T-cell (primary cell): ENCODE data around the gene TUBA4A. TPM values are rescaled to one million over a fixed set of nuclear protein-coding genes. Genes with fewer than 3 reads are reported as not detected.

Source experiments
- ATAC-seq, 4 experiments: fragments of 200-7000 bp in 3 of 4; fragments of 150-1000 bp in 1 of 4; cut with Tn5 transposase; replicated peaks in 1 of 4; 1 replicate in 3 of 4; 2 replicates in 1 of 4; pipeline ENCODE4 v1.10.0; 2021; ENCODE audit warnings: moderate library complexity in 3 of 4, mild to moderate bottlenecking in 2 of 4, moderate number of reproducible peaks in 1 of 4
- CTCF ChIA-PET, 2 donors: fragments of 300-600 bp; sonication (Branson Sonifier 250); formaldehyde crosslinking; loops; one replicate each; lab custom pipeline; 2022; ENCODE audit warnings: antibody characterized with exemption in 2 of 2; lab: Charles Lee
- POLR2A ChIA-PET, 2 donors: fragments of 300-600 bp; sonication (Branson Sonifier 250); formaldehyde crosslinking; loops; one replicate each; lab custom pipeline; 2022; ENCODE audit warnings: antibody characterized with exemption in 2 of 2; lab: Charles Lee
- DNase-seq, 35 experiments: peaks; one replicate each; pipeline versions ENCODE4 v3.0.0 to v3.0.0-alpha.2; 2013 to 2023
- H3K27ac ChIP-seq: one replicate; pipeline ENCODE4 v1.5.1; 2013; ENCODE audit warnings: low read length
- H3K27me3 ChIP-seq, 2 experiments: replicated peaks in 1 of 2; 1 replicate in 1 of 2; 2 replicates in 1 of 2; pipeline versions ENCODE4 v1.6.1 to v1.7.0; 2013; ENCODE audit warnings: low read length in 1 of 2, mixed read lengths in 1 of 2; ENCODE audit not compliant: control insufficient read depth in 2 of 2, insufficient read depth in 2 of 2; ENCODE audit errors: extremely low read depth in 1 of 2
- H3K36me3 ChIP-seq, 2 donors: 1 replicate in 1 of 2; 2 replicates in 1 of 2; pipeline versions ENCODE4 v1.6.1 to v1.7.0; 2013; ENCODE audit warnings: low read length in 1 of 2; ENCODE audit not compliant: control insufficient read depth in 2 of 2, insufficient read depth in 1 of 2; ENCODE audit errors: extremely low read depth in 1 of 2
- H3K4me1 ChIP-seq, 2 experiments: 1 replicate in 1 of 2; 2 replicates in 1 of 2; pipeline versions ENCODE4 v1.6.1 to v1.7.0; 2013; ENCODE audit warnings: low read length in 2 of 2, mixed read lengths in 1 of 2; ENCODE audit not compliant: insufficient read depth in 2 of 2, control insufficient read depth in 1 of 2; ENCODE audit errors: extremely low read depth in 1 of 2
- H3K4me3 ChIP-seq, 2 donors: 1 replicate in 1 of 2; 2 replicates in 1 of 2; pipeline versions ENCODE4 v1.5.1 to v1.7.0; 2013; ENCODE audit warnings: mild to moderate bottlenecking in 2 of 2, low read length in 1 of 2, moderate library complexity in 1 of 2; ENCODE audit not compliant: control insufficient read depth in 1 of 2; ENCODE audit errors: extremely low read depth in 1 of 2
- H3K9me3 ChIP-seq: 2 replicates; pipeline ENCODE4 v1.7.0; 2013
- H3K27ac Mint-ChIP-seq, 2 donors: one replicate each; pipeline ENCODE4 v1.8.0; 2020 to 2021; ENCODE audit warnings: mild to moderate bottlenecking in 2 of 2, mixed read lengths in 2 of 2
- H3K27me3 Mint-ChIP-seq, 2 donors: one replicate each; pipeline ENCODE4 v1.8.0; 2021 to 2022; ENCODE audit warnings: mixed read lengths in 2 of 2
- H3K36me3 Mint-ChIP-seq: one replicate; pipeline ENCODE4 v1.8.0; 2021; ENCODE audit warnings: mixed read lengths
- H3K4me1 Mint-ChIP-seq, 3 donors: one replicate each; pipeline ENCODE4 v1.8.0; 2020 to 2022; ENCODE audit warnings: mixed read lengths in 3 of 3, mild to moderate bottlenecking in 1 of 3
- H3K4me3 Mint-ChIP-seq, 3 donors: one replicate each; pipeline ENCODE4 v1.8.0; 2020 to 2022; ENCODE audit warnings: mild to moderate bottlenecking in 3 of 3, mixed read lengths in 3 of 3, moderate library complexity in 3 of 3
- H3K9me3 Mint-ChIP-seq, 3 donors: one replicate each; pipeline ENCODE4 v1.8.0; 2020 to 2022; ENCODE audit warnings: mixed read lengths in 3 of 3
- whole genome bisulfite sequencing: methylation state at CpG from one replicate; pipeline ENCODE4 v1.1.5; 2013; ENCODE audit warnings: missing lambda C conversion rate; ENCODE audit not compliant: insufficient coverage; 5-methylcytosine and 5-hydroxymethylcytosine counted together
- total RNA-seq, 35 experiments: library from RNA in 6 of 35; stranded (reverse) in 6 of 35; fragments of 120-200 nt in 1 of 35; gene quantifications; one replicate each; pipeline versions ENCODE4 v1.2.1 to v1.2.4 and lab custom pipeline; 2013 to 2026

The TUBA4A gene
- total RNA-seq, 5 donors from 2014 or later (not counting 1 experiment from before 2014, with no cell fraction given) = 108 to 196 (median 121) TPM

GRCh38 chr2:219245148-219245898, 8.4 kb downstream of the TUBA4A start, which contains the start of the genes GLB1L and STK16:
TSS of gene GLB1L (minus strand) at chr2:219245444. CDS start at chr2:219243573, 1,871 bp downstream.
TSS of gene STK16 (plus strand) at chr2:219245479. CDS start at chr2:219246000, 521 bp downstream.
- peak within 1 kb of the TSS; percentile 89 to 90 for H3K4me3 ChIP-seq
- no peaks in the 10 kb centered on the region for H3K9me3 Mint-ChIP-seq
- no peaks in the 10 kb centered on the region for H3K27me3 Mint-ChIP-seq
- no peaks in the 10 kb centered on the region for H3K9me3 ChIP-seq
- ChIA-PET POLR2A (interaction anchor here (0.6 to 2.5 kb wide), 10 partner anchors 8 to 71 kb away, joined by 3 to 32 read pairs (median 4); partner anchors contain the start of genes ANKZF1 (in 2 of the 2), ATG9A (in 2 of the 2), TUBA4A (in 2 of the 2) and TUBA4B (in 2 of the 2)), CTCF (interaction anchor here (0.5 to 2.3 kb wide), 9 partner anchors 9 to 90 kb away, joined by 3 to 14 read pairs (median 7); partner anchors contain the start of genes ANKZF1 (in 1 of the 2) and ATG9A (in 1 of the 2))
- under 1% methylated on average over 44 of the region's 46 CpGs for WGBS
- peaks cover 56 to 66% (median 59%) of the 10 kb centered on the region in 3 donors for H3K4me1 Mint-ChIP-seq
- peak within 1 kb of the TSS; percentile 94 for H3K27ac ChIP-seq
- peaks cover 2 to 23% of the 10 kb centered on the region in 2 donors for H3K36me3 ChIP-seq
- peak within 1 kb of the TSS; percentile 98 to 99 for H3K27ac Mint-ChIP-seq
- H3K4me1 ChIP-seq = peaks cover 42 to 62% of the 10 kb centered on the region in 2 experiments
- peak; percentile 56 to 70 (median 66) for ATAC-seq
- DNase-seq = peak; percentile 63 to 93 (median 81)
- H3K4me3 Mint-ChIP-seq = peak within 1 kb of the TSS; percentile 75 to 92 (median 87)
- H3K36me3 Mint-ChIP-seq = peaks cover 21% of the 10 kb centered on the region
- no peaks in the 10 kb centered on the region for H3K27me3 ChIP-seq

- Mint-ChIP-seq H3K27ac (peak overlapping the region; percentile 98 to 99), H3K9me3 (no peaks in the 10 kb centered on the region), H3K4me1 (peaks cover 50 to 60% (median 53%) of the 10 kb centered on the region in 3 donors), H3K27me3 (no peaks in the 10 kb centered on the region), H3K4me3 (peak overlapping the region; percentile 75 to 92 (median 87)), H3K36me3 (peaks cover 17% of the 10 kb centered on the region)
- DNase-seq (no peak), ATAC-seq (no peak)
- Histone ChIP-seq H3K4me1 (peaks cover 37 to 57% of the 10 kb centered on the region in 2 experiments), H3K4me3 (peak overlapping the region; percentile 89 to 90), H3K9me3 (no peaks in the 10 kb centered on the region), H3K36me3 (peaks cover 2 to 17% of the 10 kb centered on the region in 2 donors), H3K27ac (peak overlapping the region; percentile 94), H3K27me3 (no peaks in the 10 kb centered on the region)
- ChIA-PET POLR2A (interaction anchor here (0.6 to 2.5 kb wide), 7 partner anchors 9 to 71 kb away, joined by 3 to 32 read pairs (median 5); partner anchors contain the start of genes ANKZF1 (in 2 of the 2), TUBA4A (in 2 of the 2), ATG9A (in 1 of the 2) and TUBA4B (in 1 of the 2)), CTCF (interaction anchor here in 1 of 2 donors (1.0 to 2.3 kb wide), 7 partner anchors 10 to 90 kb away, joined by 3 to 14 read pairs (median 7); partner anchors contain the start of genes ANKZF1 and ATG9A)
- 46% methylated on average over 4 of the region's 6 CpGs for WGBS
Observed at GRCh38 chr2:219244789-219245147, 8.9 kb downstream of the TUBA4A start.

GRCh38 chr2:219243291-219243761, 10.4 kb downstream of the TUBA4A start:
- H3K9me3 ChIP-seq = no peaks in the 10 kb centered on the region
- H3K4me1 ChIP-seq = peaks cover 26 to 42% of the 10 kb centered on the region in 2 experiments
- peaks cover 12% of the 10 kb centered on the region for H3K36me3 Mint-ChIP-seq
- H3K27ac Mint-ChIP-seq = peak overlapping the region; percentile 34 to 69
- WGBS = 80% methylated on average over 28 of the region's 28 CpGs
- no peak overlapping the region for H3K27ac ChIP-seq
- H3K9me3 Mint-ChIP-seq = no peaks in the 10 kb centered on the region
- ChIA-PET POLR2A (interaction anchor here in 1 of 2 donors (1.1 kb wide), 1 partner anchor 19 kb away, joined by 6 read pairs; no protein-coding TSS in a partner anchor), CTCF (no interaction called here)
- H3K4me1 Mint-ChIP-seq = peaks cover 36 to 46% (median 41%) of the 10 kb centered on the region in 3 donors
- ATAC-seq = no peak
- H3K36me3 ChIP-seq = peaks cover 0 to 6% of the 10 kb centered on the region in 2 donors
- H3K4me3 ChIP-seq = no peak overlapping the region
- H3K4me3 Mint-ChIP-seq = peak overlapping the region; percentile 7 to 64 (median 21)
- no peaks in the 10 kb centered on the region for H3K27me3 Mint-ChIP-seq
- no peak for DNase-seq
- H3K27me3 ChIP-seq = no peaks in the 10 kb centered on the region

GRCh38 chr2:219234331-219234730, 19.4 kb downstream of the TUBA4A start:
- DNase-seq (no peak), ATAC-seq (no peak)
- Histone ChIP-seq H3K4me3 (no peak overlapping the region), H3K36me3 (peaks cover 40 to 66% of the 10 kb centered on the region in 2 donors), H3K9me3 (no peaks in the 10 kb centered on the region), H3K27me3 (no peaks in the 10 kb centered on the region), H3K27ac (no peak overlapping the region), H3K4me1 (peaks cover 6 to 17% of the 10 kb centered on the region in 2 experiments)
- POLR2A ChIA-PET = interaction anchor here (0.6 to 1.0 kb wide), 2 partner anchors 23 to 68 kb away, joined by 5 to 12 read pairs; no protein-coding TSS in a partner anchor
- Mint-ChIP-seq H3K4me3 (no peak overlapping the region), H3K36me3 (peaks cover 56% of the 10 kb centered on the region), H3K9me3 (no peaks in the 10 kb centered on the region), H3K4me1 (peaks cover 34 to 50% (median 46%) of the 10 kb centered on the region in 3 donors), H3K27me3 (no peaks in the 10 kb centered on the region), H3K27ac (no peak overlapping the region)
- 100% methylated on average over 1 of the region's 3 CpGs for WGBS
- CTCF ChIA-PET = no interaction called here

- Histone ChIP-seq H3K27ac (peak overlapping the region; percentile 71), H3K4me1 (peaks cover 16 to 37% of the 10 kb centered on the region in 2 experiments), H3K4me3 (peak overlapping the region; percentile 72 to 85), H3K27me3 (no peaks in the 10 kb centered on the region), H3K36me3 (peaks cover 28 to 49% of the 10 kb centered on the region in 2 donors), H3K9me3 (no peaks in the 10 kb centered on the region)
- Mint-ChIP-seq H3K4me1 (peaks cover 54 to 75% (median 64%) of the 10 kb centered on the region in 3 donors), H3K27ac (peak overlapping the region; percentile 98 to 99), H3K27me3 (no peaks in the 10 kb centered on the region), H3K4me3 (peak overlapping the region; percentile 97 to 99 (median 98)), H3K9me3 (no peaks in the 10 kb centered on the region), H3K36me3 (peaks cover 36% of the 10 kb centered on the region)
- POLR2A ChIA-PET = interaction anchor here (0.6 to 2.3 kb wide), 12 partner anchors 10 to 157 kb away, joined by 3 to 15 read pairs (median 5); partner anchors contain the start of genes DNAJB2 (in 1 of the 2), DNPEP (in 1 of the 2), GLB1L (in 1 of the 2) and STK16 (in 1 of the 2)
- ATAC-seq = peak in 3 of 4 experiments; percentile 11 to 20 (median 18)
- CTCF ChIA-PET = interaction anchor here (0.6 to 3.0 kb wide), 11 partner anchors 9 to 71 kb away, joined by 3 to 14 read pairs (median 5); partner anchors contain the start of genes DNAJB2 (in 1 of the 2), GLB1L (in 1 of the 2), STK16 (in 1 of the 2) and TUBA4A (in 1 of the 2)
- whole genome bisulfite sequencing = 0% methylated on average over 24 of the region's 24 CpGs
- DNase-seq = peak in 8 of 35 experiments; percentile 15 to 60 (median 23)
Observed at GRCh38 chr2:219230059-219230540, 23.6 kb downstream of the TUBA4A start.
